GM12864 (cell line): ENCODE results near the gene YY2.

Experiments
- DNase-seq: peaks from one replicate; pipeline ENCODE4 v3.0.0-alpha.2; 2011; ENCODE audit warnings: low read depth
- H3K4me3 ChIP-seq: 2 replicates; pipeline ENCODE4 v1.5.1; 2011; ENCODE audit warnings: mild to moderate bottlenecking, low read depth, low read length, control low read depth
- TF ChIP-seq, protein P1 (sequence below): IDR thresholded peaks from 2 replicates; pipeline ENCODE4 v1.5.1; 2011; ENCODE audit warnings: low read depth, mild to moderate bottlenecking, moderate library complexity, low read length, control low read depth, inconsistent platforms; ENCODE audit errors: missing control alignments

YY2 gene

DNA sequence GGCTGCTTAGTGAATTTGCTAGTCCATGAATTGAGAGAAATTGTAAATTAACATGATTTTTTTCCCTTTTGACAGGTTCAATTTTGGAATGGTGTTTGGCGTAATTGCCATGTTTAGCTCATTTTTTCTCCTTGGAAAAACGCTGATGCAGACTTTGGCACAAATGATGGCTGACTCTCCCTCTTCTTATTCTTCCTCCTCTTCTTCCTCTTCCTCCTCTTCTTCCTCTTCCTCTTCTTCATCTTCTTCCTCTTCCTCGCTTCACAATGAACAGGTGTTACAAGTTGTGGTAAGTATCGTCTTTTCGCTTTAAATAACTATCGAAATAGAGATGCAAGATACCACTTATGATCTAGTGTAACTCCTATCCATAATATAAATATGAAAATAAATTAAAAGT lies 10.7 kb upstream of the YY2 start:
- DNase-seq = no peak
- no peak overlapping the region for H3K4me3 ChIP-seq
- TF ChIP-seq, protein P1, sequence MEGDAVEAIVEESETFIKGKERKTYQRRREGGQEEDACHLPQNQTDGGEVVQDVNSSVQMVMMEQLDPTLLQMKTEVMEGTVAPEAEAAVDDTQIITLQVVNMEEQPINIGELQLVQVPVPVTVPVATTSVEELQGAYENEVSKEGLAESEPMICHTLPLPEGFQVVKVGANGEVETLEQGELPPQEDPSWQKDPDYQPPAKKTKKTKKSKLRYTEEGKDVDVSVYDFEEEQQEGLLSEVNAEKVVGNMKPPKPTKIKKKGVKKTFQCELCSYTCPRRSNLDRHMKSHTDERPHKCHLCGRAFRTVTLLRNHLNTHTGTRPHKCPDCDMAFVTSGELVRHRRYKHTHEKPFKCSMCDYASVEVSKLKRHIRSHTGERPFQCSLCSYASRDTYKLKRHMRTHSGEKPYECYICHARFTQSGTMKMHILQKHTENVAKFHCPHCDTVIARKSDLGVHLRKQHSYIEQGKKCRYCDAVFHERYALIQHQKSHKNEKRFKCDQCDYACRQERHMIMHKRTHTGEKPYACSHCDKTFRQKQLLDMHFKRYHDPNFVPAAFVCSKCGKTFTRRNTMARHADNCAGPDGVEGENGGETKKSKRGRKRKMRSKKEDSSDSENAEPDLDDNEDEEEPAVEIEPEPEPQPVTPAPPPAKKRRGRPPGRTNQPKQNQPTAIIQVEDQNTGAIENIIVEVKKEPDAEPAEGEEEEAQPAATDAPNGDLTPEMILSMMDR = no peak

- TF ChIP-seq, protein P1 = no peak
- H3K4me3 ChIP-seq = no peak overlapping the region
- no peak for DNase-seq
Measured at GRCh38 chrX:21847342-21847741, 8.4 kb upstream of the YY2 start.

DNA sequence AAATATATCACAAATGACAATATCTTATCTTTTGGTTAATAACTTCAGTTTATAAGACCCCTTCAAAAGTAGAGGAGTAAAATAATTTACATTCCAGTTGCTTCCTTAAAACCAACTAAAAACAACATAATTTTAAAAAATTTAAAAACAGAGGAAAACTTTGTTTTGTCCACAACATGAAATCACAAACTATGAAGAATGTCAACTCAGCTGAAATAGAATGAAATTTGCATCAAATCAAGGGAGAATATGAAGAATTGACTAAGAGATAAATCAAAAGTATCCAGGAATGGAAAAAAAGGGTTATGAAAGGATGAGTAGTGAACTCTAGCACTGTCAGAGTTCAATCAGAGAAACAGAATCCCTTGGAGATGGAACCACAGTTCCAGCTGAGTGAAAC lies 2.2 kb upstream of the YY2 start:
- no peak for DNase-seq
- no peak overlapping the region for H3K4me3 ChIP-seq
- TF ChIP-seq, protein P1 = no peak

DNA sequence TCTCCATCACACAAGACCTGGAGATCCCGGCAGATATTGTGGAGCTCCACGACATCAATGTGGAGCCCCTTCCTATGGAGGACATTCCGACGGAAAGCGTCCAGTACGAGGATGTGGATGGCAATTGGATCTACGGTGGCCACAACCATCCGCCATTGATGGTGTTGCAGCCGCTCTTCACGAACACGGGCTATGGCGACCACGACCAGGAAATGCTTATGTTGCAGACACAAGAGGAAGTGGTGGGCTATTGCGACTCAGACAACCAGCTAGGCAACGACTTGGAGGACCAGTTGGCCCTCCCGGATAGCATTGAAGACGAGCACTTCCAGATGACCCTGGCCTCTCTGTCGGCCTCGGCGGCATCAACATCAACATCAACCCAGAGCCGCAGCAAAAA lies 717 bp downstream of the YY2 start:
- no peak overlapping the region for H3K4me3 ChIP-seq
- DNase-seq = no peak
- TF ChIP-seq, protein P1 = no peak

DNA sequence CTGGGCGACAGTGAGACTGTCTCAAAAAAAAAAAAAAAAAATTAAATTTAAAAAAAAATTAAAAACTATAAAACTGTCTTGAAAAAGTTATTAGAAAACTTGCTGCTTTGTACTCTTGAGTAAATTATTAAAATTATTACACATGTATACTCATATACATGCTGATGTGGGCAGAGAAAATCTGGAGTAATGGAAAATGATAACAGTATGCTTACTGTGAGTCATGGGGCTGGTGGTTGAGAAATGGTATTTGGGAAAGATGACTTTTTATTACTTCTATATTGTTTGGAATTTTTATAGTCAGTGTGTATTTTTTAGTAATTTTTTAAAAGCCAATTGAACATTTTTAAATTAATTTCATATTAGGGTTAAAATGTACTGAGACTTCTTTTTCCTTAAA lies 7.5 kb downstream of the YY2 start:
- TF ChIP-seq, protein P1 = no peak
- no peak for DNase-seq
- H3K4me3 ChIP-seq = no peak overlapping the region

- H3K4me3 ChIP-seq = no peak overlapping the region
- TF ChIP-seq, protein P1 = no peak
- DNase-seq = no peak
Measured at GRCh38 chrX:21865436-21865835, 9.6 kb downstream of the YY2 start.

DNA sequence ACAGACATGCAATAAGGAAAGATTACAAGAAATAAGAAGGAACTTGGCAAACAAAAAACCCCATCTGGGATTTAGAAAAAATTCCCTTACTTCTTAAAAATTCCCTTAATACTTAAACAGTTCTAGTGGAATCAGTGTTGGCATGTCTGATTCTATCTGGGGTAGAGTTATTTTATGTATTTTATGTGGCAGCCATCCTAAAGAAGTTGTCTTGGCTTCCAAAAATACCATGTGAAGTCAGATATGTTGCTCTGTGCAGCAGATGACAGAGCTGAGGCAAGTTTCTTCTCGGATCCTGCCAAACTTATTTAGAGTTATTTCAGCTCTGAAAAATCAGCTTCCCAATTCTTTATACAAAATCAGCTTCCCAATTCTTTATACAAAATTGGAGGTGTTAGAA lies 14.7 kb downstream of the YY2 start:
- TF ChIP-seq, protein P1 = no peak
- H3K4me3 ChIP-seq = no peak overlapping the region
- DNase-seq = no peak
